Measurements from ENCODE around the gene MTR.

- TF ChIP-seq ZNF274 (IDR thresholded peaks at IDR 0.05; ENCODE audit: low read depth, low read length) (no peak), SUZ12 (IDR thresholded peaks at IDR 0.05; ENCODE audit: extremely low read depth, insufficient read depth, insufficient read length) (no peak), YY1 (IDR thresholded peaks at IDR 0.05; ENCODE audit: insufficient read depth, insufficient read length) (no peak)
Measured at GRCh38 chr1:236808564-236809130, 13.6 kb downstream of the MTR start.
